ENCODE measurements around the gene SLC25A21.

The SLC25A21 gene

GRCh38 chr14:36649872-36650650, 522.3 kb downstream of the SLC25A21 start:
- DNase-seq = no peak

DNA sequence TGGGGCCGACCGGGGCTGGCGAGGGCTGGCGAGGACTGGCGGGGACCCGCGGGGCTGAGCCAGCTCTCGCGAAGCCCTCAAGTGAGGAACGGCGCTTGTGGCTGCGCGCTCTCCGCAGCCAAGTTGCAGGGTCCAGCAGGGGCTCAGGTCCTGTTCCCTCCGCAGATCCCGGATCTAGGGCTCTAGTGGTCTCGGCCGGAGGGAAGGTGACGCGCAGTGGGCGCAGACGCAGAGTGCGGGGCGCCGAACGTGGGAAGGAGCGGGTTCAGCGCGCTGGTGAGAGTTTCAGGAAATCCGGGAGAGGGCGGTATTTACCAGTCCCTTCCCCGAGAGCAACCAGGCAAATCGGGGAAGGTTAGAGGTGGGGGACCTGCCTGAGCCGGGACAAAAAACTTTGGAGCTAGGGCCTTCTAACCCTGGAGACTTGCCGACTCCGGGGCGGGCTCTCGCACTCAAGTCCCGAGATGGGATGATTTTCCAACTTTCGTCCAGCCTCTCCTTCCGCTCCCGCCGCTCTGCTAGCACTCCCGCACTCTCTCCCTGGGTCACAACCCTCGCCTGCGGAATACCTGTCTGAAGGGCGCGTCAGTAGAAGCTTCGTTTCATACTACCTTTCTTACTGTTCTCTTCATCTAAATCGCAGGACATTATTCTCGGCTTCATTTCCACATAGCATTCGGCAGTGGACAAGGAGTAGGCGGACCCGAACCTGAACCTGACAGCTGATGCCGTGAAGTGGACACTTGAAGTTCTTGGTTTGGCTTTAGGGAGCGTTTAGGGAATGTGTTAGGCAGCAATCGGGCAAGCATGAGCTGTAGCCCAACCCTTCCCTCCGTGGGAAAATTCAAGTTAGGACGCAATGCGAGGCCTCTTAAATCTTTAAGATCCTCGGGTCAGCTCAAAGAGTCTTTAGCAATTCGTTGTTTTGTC, 524.3 kb downstream of the SLC25A21 start:
- in situ Hi-C loops (cut with HindIII; ENCODE audit: low pct_ligation_motif_present, low pct_unique_long_range_greater_than_20kb, low sequenced_read_pairs) = no loop called here
- no peak for DNase-seq

More at GRCh38 chr14:36649872-36650650, 522.3 kb downstream of the SLC25A21 start:
- in situ Hi-C loops (cut with HindIII; ENCODE audit: low pct_ligation_motif_present, low pct_unique_long_range_greater_than_20kb, low sequenced_read_pairs) = no loop called here

GRCh38 chr14:36647417-36647823, 525.0 kb downstream of the SLC25A21 start:
- in situ Hi-C loops (cut with HindIII; ENCODE audit: low pct_ligation_motif_present, low pct_unique_long_range_greater_than_20kb, low sequenced_read_pairs) = no loop called here
- DNase-seq = no peak

DNA sequence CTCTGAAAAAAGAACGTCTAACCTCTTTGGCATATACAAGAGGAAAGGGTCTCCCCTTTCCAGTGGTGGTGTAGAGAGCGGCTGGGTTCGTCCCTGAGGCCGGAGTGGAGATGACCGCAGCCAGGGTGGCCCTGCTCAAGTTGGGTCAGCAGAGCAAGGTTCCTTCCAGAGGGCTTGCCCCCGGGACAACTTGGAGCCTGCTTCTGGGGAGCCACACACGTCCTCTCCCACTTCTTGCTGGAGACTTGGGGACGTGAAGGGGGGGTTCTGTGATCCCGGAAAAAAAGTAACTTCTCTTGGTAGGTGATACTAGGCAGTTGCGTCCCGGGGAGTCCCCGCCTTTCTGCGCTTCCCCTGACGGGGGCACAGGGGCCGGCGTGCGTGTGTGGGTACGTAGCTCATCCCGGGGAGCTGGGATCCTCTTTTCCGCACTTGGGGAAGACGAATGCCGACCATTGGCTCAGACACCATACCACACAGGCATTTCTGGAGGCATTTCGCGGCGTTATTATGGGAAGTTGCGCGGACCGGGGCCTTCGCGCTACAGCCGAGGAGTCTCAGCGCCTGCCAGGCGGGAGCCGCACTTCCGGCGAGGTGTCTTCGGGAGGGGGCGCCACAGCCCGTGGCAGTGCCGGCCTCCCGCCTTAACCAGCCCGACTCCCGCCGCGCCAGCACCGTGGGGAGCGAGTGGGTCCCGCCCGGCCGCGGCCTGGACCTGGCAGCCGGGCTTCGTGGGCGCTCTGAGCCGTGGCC, 525.6 kb downstream of the SLC25A21 start:
- DNase-seq = no peak
- in situ Hi-C loops (cut with HindIII; ENCODE audit: low pct_ligation_motif_present, low pct_unique_long_range_greater_than_20kb, low sequenced_read_pairs) = no loop called here

DNA sequence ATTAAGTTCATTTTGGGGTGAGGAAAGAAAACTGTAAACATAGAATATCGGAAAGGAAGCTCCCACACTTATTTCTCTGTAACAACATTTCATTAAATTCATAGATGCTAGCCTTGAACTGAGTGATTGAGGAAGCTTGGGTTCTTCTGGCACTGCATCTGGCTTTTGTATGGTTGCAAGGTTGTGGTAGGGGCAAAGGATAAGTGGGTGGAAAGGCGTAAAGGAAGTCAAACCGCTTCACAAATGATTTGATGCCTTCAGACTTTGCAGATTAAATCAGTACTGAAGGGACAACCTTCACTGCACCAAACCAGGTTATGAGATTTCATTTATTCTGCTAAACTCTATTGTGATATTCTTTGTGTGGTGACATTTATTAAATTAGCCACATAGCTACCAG, 538.8 kb downstream of the SLC25A21 start:
- in situ Hi-C loops (cut with HindIII; ENCODE audit: low pct_ligation_motif_present, low pct_unique_long_range_greater_than_20kb, low sequenced_read_pairs) = no loop called here
- DNase-seq = no peak

Data from ACHN (cell line).